GM21447 (cell line): ENCODE measurements around the gene NOL9.
"Not testable (repeated sequence)": the region's sequence is repeated elsewhere in the genome, so short reads cannot be mapped to it uniquely, and the experiment has no call there.

Experiments
- ATAC-seq: cut with Tn5 transposase; IDR thresholded peaks from one replicate; pipeline ENCODE4 v1.9.1; 2021; ENCODE audit not compliant: unreplicated experiment

Gene NOL9

GRCh38 chr1:6505367-6506209 is 48.7 kb downstream of the NOL9 start:
- ATAC-seq = no peak

- ATAC-seq = no peak
Observed at GRCh38 chr1:6504887-6505286, 49.4 kb downstream of the NOL9 start.

GRCh38 chr1:6503884-6504602 is 50.3 kb downstream of the NOL9 start:
- no peak for ATAC-seq

GRCh38 chr1:6502000-6502891 is 52.1 kb downstream of the NOL9 start:
- no peak for ATAC-seq

GRCh38 chr1:6501279-6501813 is 53.0 kb downstream of the NOL9 start:
- ATAC-seq = no peak

GRCh38 chr1:6500544-6501278 is 53.6 kb downstream of the NOL9 start:
- no peak for ATAC-seq

- no peak for ATAC-seq
Observed at GRCh38 chr1:6499296-6499695, 55.0 kb downstream of the NOL9 start.

GRCh38 chr1:6498576-6499111 is 55.7 kb downstream of the NOL9 start:
- ATAC-seq = no peak

- no peak for ATAC-seq
Observed at GRCh38 chr1:6497867-6498575, 56.3 kb downstream of the NOL9 start.

GRCh38 chr1:6497215-6497866 is 57.0 kb downstream of the NOL9 start:
- no peak for ATAC-seq

GRCh38 chr1:6496890-6497214 is 57.5 kb downstream of the NOL9 start:
- ATAC-seq = no peak

- ATAC-seq = no peak
Observed at GRCh38 chr1:6496365-6496721, 58.0 kb downstream of the NOL9 start.

GRCh38 chr1:6495540-6496364 is 58.6 kb downstream of the NOL9 start:
- ATAC-seq = no peak

GRCh38 chr1:6495041-6495441 is 59.3 kb downstream of the NOL9 start:
- no peak for ATAC-seq

- no peak for ATAC-seq
Observed at GRCh38 chr1:6494627-6495026, 59.7 kb downstream of the NOL9 start.

GRCh38 chr1:6493834-6494223 is 60.5 kb downstream of the NOL9 start:
- not testable (repeated sequence) for ATAC-seq

GRCh38 chr1:6491966-6492365 is 62.3 kb downstream of the NOL9 start:
- ATAC-seq = no peak

- no peak for ATAC-seq
Observed at GRCh38 chr1:6491480-6491962, 62.8 kb downstream of the NOL9 start, which contains the start of gene PLEKHG5. Gene PLEKHG5 (minus strand): TSS chr1:6491667. CDS start chr1:6477571, 14,096 bp downstream.
